Neural cell (in vitro differentiated cells): ENCODE measurements around the gene COL4A1. TPM values are rescaled to one million over a fixed set of nuclear protein-coding genes. Genes with fewer than 3 reads are reported as not detected.

Experiments used
- H2AFZ ChIP-seq: fragments of 200-600, 300-800 bp; sonication (generic), shearing (Covaris generic); 2 replicates; pipeline ENCODE4 v1.6.0; 2014; ENCODE audit warnings: low read depth, mild to moderate bottlenecking, antibody characterized with exemption, low read length, moderate library complexity
- H3F3A ChIP-seq: fragments of 200-600 bp; shearing (Covaris generic); 2 replicates; pipeline ENCODE4 v1.6.1; 2016; ENCODE audit warnings: mild to moderate bottlenecking, moderate library complexity, mixed read lengths, antibody characterized with exemption, low read length; ENCODE audit not compliant: insufficient read depth, poor library complexity, severe bottlenecking
- H3K27ac ChIP-seq: fragments of 200-600, 300-800 bp; sonication (generic), shearing (Covaris generic); 2 replicates; pipeline ENCODE4 v1.5.1; 2014; ENCODE audit warnings: mild to moderate bottlenecking, low read length, moderate library complexity
- H3K27me3 ChIP-seq: fragments of 300-800, 200-600 bp; sonication (generic), shearing (Covaris generic); 2 replicates; pipeline ENCODE4 v1.6.0; 2014; ENCODE audit warnings: mild to moderate bottlenecking, low read depth, low read length, moderate library complexity; ENCODE audit not compliant: insufficient read depth
- H3K36me3 ChIP-seq: fragments of 300-800, 200-600 bp; sonication (generic), shearing (Covaris generic); 2 replicates; pipeline ENCODE4 v1.5.1; 2014; ENCODE audit warnings: mild to moderate bottlenecking, antibody characterized with exemption, low read length, moderate library complexity; ENCODE audit not compliant: insufficient read depth
- H3K4me2 ChIP-seq: fragments of 300-800, 200-600 bp; sonication (generic), shearing (Covaris generic); 2 replicates; pipeline ENCODE4 v1.6.0; 2014; ENCODE audit warnings: mild to moderate bottlenecking, low read length
- H3K4me3 ChIP-seq: fragments of 300-800, 200-600 bp; sonication (generic), shearing (Covaris generic); 2 replicates; pipeline ENCODE4 v1.5.1; 2014; ENCODE audit warnings: mild to moderate bottlenecking, low read length, moderate library complexity
- H3K79me2 ChIP-seq: fragments of 200-600 bp; shearing (Covaris generic); replicated peaks from 2 replicates; pipeline ENCODE4 v1.6.0; 2014; ENCODE audit warnings: mild to moderate bottlenecking, low read length, moderate library complexity; ENCODE audit not compliant: insufficient read depth
- H3K9ac ChIP-seq: fragments of 300-800, 200-600 bp; sonication (generic), shearing (Covaris generic); 2 replicates; pipeline ENCODE4 v1.6.1; 2016; ENCODE audit warnings: mild to moderate bottlenecking, low read length, mixed read lengths
- H3K9me2 ChIP-seq: fragments of 200-600 bp; shearing (Covaris generic); 2 replicates; pipeline ENCODE4 v1.6.1; 2016; ENCODE audit warnings: mild to moderate bottlenecking, low read length, mixed read lengths; ENCODE audit not compliant: insufficient read depth
- H3K9me3 ChIP-seq: fragments of 200-600, 300-800 bp; sonication (generic), shearing (Covaris generic); 2 replicates; pipeline ENCODE4 v1.6.1; 2016; ENCODE audit warnings: mild to moderate bottlenecking, mixed run types, low read length, moderate library complexity, mixed read lengths
- H4K20me1 ChIP-seq: fragments of 200-600 bp; shearing (Covaris generic); 2 replicates; pipeline ENCODE4 v1.6.1; 2016; ENCODE audit warnings: mild to moderate bottlenecking, mixed run types; ENCODE audit not compliant: insufficient read depth
- CTCF ChIP-seq: fragments of 450-650 bp; IDR thresholded peaks from 2 replicates; pipeline ENCODE4 v1.5.1; 2014; ENCODE audit warnings: antibody characterized with exemption, mild to moderate bottlenecking, moderate library complexity; ENCODE audit not compliant: poor library complexity, severe bottlenecking
- EP300 ChIP-seq: fragments of 450-650 bp; conservative IDR thresholded peaks from 2 replicates; pipeline ENCODE4 v1.6.1; 2014; ENCODE audit warnings: antibody characterized with exemption, mild to moderate bottlenecking, moderate library complexity; ENCODE audit not compliant: poor library complexity, severe bottlenecking
- EZH2 ChIP-seq: fragments of 200-600, 300-800 bp; shearing (Covaris generic), sonication (generic); IDR thresholded peaks from 2 replicates; pipeline ENCODE4 v1.6.1; 2014; ENCODE audit warnings: antibody characterized with exemption, low read length, borderline replicate concordance, mild to moderate bottlenecking; ENCODE audit not compliant: insufficient read depth, poor library complexity, severe bottlenecking
- MXI1 ChIP-seq: fragments of 450-650 bp; conservative IDR thresholded peaks from 2 replicates; pipeline ENCODE4 v1.6.1; 2014; ENCODE audit warnings: antibody characterized with exemption, mild to moderate bottlenecking; ENCODE audit not compliant: poor library complexity, severe bottlenecking
- POLR2AphosphoS5 ChIP-seq: IDR thresholded peaks from 2 replicates; pipeline ENCODE4 v1.6.1; 2012
- RAD21 ChIP-seq: fragments of 450-650 bp; conservative IDR thresholded peaks from 2 replicates; pipeline ENCODE4 v1.6.1; 2014; ENCODE audit warnings: antibody characterized with exemption, mild to moderate bottlenecking, moderate library complexity
- REST ChIP-seq: IDR thresholded peaks from 2 replicates; pipeline ENCODE4 v1.6.1; 2012; ENCODE audit warnings: borderline replicate concordance
- SMC3 ChIP-seq: fragments of 450-650 bp; conservative IDR thresholded peaks from 2 replicates; pipeline ENCODE4 v1.6.1; 2014; ENCODE audit warnings: antibody characterized with exemption, mild to moderate bottlenecking, moderate library complexity; ENCODE audit not compliant: poor library complexity
- TAF1 ChIP-seq: IDR thresholded peaks from 2 replicates; pipeline ENCODE4 v1.6.1; 2012; ENCODE audit warnings: low read depth
- polyA plus RNA-seq: library from polyadenylated mRNA; depleted of rRNA; stranded (reverse); fragments of >200 nt; gene quantifications from 2 replicates; pipeline ENCODE4 v1.2.3, GENCODE V29; 2014

Gene COL4A1
- polyA plus RNA-seq, 1 donor from 2014 or later, result 13.1 TPM

GRCh38 chr13:110270507-110270906, 36.5 kb downstream of the COL4A1 start:
- Histone ChIP-seq H3F3A (no peaks in the 10 kb centered on the region), H3K9ac (no peak overlapping the region), H3K79me2 (no peaks in the 10 kb centered on the region), H3K36me3 (no peaks in the 10 kb centered on the region), H3K9me2 (no peaks in the 10 kb centered on the region), H4K20me1 (no peaks in the 10 kb centered on the region), H3K9me3 (no peaks in the 10 kb centered on the region), H2AFZ (no peak overlapping the region), H3K4me2 (no peak overlapping the region), H3K27me3 (no peaks in the 10 kb centered on the region), H3K27ac (no peak overlapping the region), H3K4me3 (no peak overlapping the region)
- TF ChIP-seq REST (no peak), SMC3 (no peak), EP300 (no peak), RAD21 (no peak), CTCF (no peak), MXI1 (no peak), TAF1 (no peak), POLR2AphosphoS5 (no peak), EZH2 (no peak)

- no peaks in the 10 kb centered on the region for H3K36me3 ChIP-seq
These were observed 37.3 kb downstream of the COL4A1 start for GRCh38 chr13:110269509-110270185.

More at GRCh38 chr13:110269509-110270185, 37.3 kb downstream of the COL4A1 start:
- H3K9ac ChIP-seq, result no peak overlapping the region
- no peak overlapping the region for H2AFZ ChIP-seq
- H4K20me1 ChIP-seq, result no peaks in the 10 kb centered on the region
- H3K27ac ChIP-seq, result no peak overlapping the region
- H3K9me3 ChIP-seq, result no peaks in the 10 kb centered on the region
- H3F3A ChIP-seq, result no peaks in the 10 kb centered on the region
- H3K4me3 ChIP-seq, result no peak overlapping the region
- no peaks in the 10 kb centered on the region for H3K79me2 ChIP-seq
- no peaks in the 10 kb centered on the region for H3K27me3 ChIP-seq
- no peak overlapping the region for H3K4me2 ChIP-seq
- no peaks in the 10 kb centered on the region for H3K9me2 ChIP-seq
- TF ChIP-seq TAF1, result no peak
